ENCODE data around the gene RAF1. TPM values are rescaled to one million over a fixed set of nuclear protein-coding genes. Genes with fewer than 3 reads are reported as not detected.

Gene RAF1
- total RNA-seq, 1 donor from 2014 or later, result 103 TPM

GRCh38 chr3:12541625-12542024 is 122.3 kb downstream of the RAF1 start:
- intact Hi-C loops (cut with micrococcal nuclease), result loop anchor here (5.0 kb wide), 1 partner anchor 181 kb away; no protein-coding TSS in a partner anchor
- no peak overlapping the region for H3K27ac Mint-ChIP-seq
- H3K36me3 Mint-ChIP-seq (ENCODE audit: low read depth), result peaks cover 4% of the 10 kb centered on the region
- no peaks in the 10 kb centered on the region for H3K27me3 Mint-ChIP-seq
- ATAC-seq (ENCODE audit: low read depth) (no peak), DNase-seq (no peak)
- H3K9me3 Mint-ChIP-seq, result no peaks in the 10 kb centered on the region
- no peaks in the 10 kb centered on the region for H3K4me1 Mint-ChIP-seq
- CTCF ChIA-PET, result no interaction called here
- TF ChIP-seq, protein P1, sequence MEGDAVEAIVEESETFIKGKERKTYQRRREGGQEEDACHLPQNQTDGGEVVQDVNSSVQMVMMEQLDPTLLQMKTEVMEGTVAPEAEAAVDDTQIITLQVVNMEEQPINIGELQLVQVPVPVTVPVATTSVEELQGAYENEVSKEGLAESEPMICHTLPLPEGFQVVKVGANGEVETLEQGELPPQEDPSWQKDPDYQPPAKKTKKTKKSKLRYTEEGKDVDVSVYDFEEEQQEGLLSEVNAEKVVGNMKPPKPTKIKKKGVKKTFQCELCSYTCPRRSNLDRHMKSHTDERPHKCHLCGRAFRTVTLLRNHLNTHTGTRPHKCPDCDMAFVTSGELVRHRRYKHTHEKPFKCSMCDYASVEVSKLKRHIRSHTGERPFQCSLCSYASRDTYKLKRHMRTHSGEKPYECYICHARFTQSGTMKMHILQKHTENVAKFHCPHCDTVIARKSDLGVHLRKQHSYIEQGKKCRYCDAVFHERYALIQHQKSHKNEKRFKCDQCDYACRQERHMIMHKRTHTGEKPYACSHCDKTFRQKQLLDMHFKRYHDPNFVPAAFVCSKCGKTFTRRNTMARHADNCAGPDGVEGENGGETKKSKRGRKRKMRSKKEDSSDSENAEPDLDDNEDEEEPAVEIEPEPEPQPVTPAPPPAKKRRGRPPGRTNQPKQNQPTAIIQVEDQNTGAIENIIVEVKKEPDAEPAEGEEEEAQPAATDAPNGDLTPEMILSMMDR (IDR thresholded peaks at IDR 0.05), result no peak
- POLR2A ChIA-PET, result no interaction called here
- no peak overlapping the region for H3K4me3 Mint-ChIP-seq

DNA sequence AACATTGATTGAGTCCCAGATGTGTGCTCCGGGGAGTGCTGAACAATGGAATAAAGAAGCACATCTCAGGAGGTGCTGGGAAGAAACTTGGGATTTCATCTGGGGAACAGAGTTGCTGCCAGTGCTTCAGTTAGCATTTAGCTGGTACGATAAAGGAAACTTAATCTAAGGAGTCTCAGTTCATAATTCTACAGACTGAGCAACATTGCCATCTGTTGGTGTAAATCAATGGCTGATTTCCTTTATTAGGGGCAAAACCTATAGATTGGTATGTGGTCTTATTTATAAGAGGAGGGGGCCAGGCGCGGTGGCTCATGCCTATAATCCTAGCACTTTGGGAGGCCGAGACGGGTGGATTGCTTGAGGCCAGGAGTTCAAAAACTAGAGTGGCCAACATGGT is 127.5 kb downstream of the RAF1 start:
- TF ChIP-seq, protein P1 (IDR thresholded peaks at IDR 0.05), result no peak
- no peak for ATAC-seq (ENCODE audit: low read depth)
- Mint-ChIP-seq H3K27ac (no peak overlapping the region), H3K4me3 (no peak overlapping the region), H3K4me1 (no peaks in the 10 kb centered on the region), H3K9me3 (no peaks in the 10 kb centered on the region), H3K27me3 (no peaks in the 10 kb centered on the region), H3K36me3 (ENCODE audit: low read depth) (peaks cover 32% of the 10 kb centered on the region)
- CTCF ChIA-PET, result no interaction called here
- DNase-seq, result no peak
- intact Hi-C loops (cut with micrococcal nuclease), result no loop called here
- POLR2A ChIA-PET, result no interaction called here

Other genes starting within 250 kb of the RAF1 start
- 15.9 and 17.4 TPM in 2 replicates for gene TSEN2, start 179.6 kb downstream of the RAF1 start, total RNA-seq
- not detected in 2 replicates for gene MKRN2OS, start 118.6 kb downstream of the RAF1 start, total RNA-seq
- 22.2 and 22.3 TPM in 2 replicates for gene MKRN2, start 107.0 kb downstream of the RAF1 start, total RNA-seq
- gene TMEM40, start 95.1 kb upstream of the RAF1 start, total RNA-seq, result not detected in 2 replicates
- gene CAND2, start 132.6 kb upstream of the RAF1 start, total RNA-seq, result 0.22 and 0.42 TPM in 2 replicates
- 2,996 and 3,448 TPM in 2 replicates for gene RPL32, start 177.4 kb upstream of the RAF1 start, total RNA-seq